Stomach smooth muscle (tissue), 2 donors: ENCODE results near the gene MRPS34.

Experiments
- H3K27ac ChIP-seq: one replicate; pipeline ENCODE4 v1.7.0; 2013; ENCODE audit warnings: mild to moderate bottlenecking, low read length, inconsistent platforms
- H3K27me3 ChIP-seq, 2 donors: one replicate each; pipeline ENCODE4 v1.7.0; 2013; ENCODE audit warnings: low read length in 2 of 2; ENCODE audit not compliant: insufficient read depth in 2 of 2, control insufficient read depth in 1 of 2
- H3K36me3 ChIP-seq, 2 donors: one replicate each; pipeline ENCODE4 v1.7.0; 2013; ENCODE audit warnings: low read length in 2 of 2; ENCODE audit not compliant: control insufficient read depth in 2 of 2, insufficient read depth in 2 of 2
- H3K4me1 ChIP-seq: one replicate; pipeline ENCODE4 v1.7.0; 2013; ENCODE audit warnings: low read length; ENCODE audit not compliant: control insufficient read depth, insufficient read depth
- H3K4me3 ChIP-seq, 2 donors: one replicate each; pipeline ENCODE4 v1.7.0; 2013; ENCODE audit warnings: low read length in 2 of 2
- H3K9ac ChIP-seq, 2 donors: one replicate each; pipeline ENCODE4 v1.7.0; 2013; ENCODE audit warnings: low read length in 2 of 2, mild to moderate bottlenecking in 1 of 2
- H3K9me3 ChIP-seq, 2 donors: one replicate each; pipeline ENCODE4 v1.7.0; 2013; ENCODE audit warnings: low read length in 2 of 2; ENCODE audit not compliant: control insufficient read depth in 2 of 2
- donor health status: healthy.
- donor health status: Pancreatic carcinoma.

Gene MRPS34

DNA sequence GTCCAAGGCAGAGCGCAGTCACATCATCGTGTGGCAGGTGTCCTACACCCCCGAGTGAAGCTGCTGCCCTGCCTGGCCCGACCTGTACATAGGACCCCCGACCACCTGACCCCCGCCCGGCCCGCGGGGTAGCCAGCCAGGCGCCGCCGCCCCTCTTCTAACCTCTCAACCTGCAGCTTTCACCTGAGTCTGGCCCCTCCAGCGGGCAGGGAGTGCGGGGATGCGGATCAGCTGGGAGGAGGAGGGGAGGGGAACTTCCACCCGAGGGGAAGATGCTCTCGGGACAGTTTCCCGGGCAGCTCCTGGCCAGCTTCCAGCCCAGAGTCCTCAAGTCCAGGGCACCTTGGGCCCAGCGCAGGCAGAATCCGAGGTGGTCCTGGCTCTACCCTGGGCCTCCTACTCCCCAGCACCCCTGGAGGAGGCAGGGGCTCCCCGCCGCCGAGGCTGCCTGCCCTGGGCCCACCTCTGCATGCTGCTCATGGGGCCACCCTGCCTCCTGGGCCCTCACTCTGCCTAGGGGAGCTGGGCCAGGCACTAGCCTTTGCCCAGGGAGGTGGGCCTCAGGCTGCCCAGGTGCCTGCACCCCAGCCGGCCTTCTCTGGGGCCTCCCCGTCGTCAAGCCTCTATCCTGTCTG lies 4.0 kb downstream of the MRPS34 start:
- Histone ChIP-seq H3K9me3 (no peaks in the 10 kb centered on the region), H3K4me1 (peaks cover 32% of the 10 kb centered on the region), H3K4me3 (no peak overlapping the region), H3K27ac (no peak overlapping the region), H3K9ac (no peak overlapping the region), H3K36me3 (peaks cover 9 to 25% of the 10 kb centered on the region in 2 donors), H3K27me3 (no peaks in the 10 kb centered on the region)

DNA sequence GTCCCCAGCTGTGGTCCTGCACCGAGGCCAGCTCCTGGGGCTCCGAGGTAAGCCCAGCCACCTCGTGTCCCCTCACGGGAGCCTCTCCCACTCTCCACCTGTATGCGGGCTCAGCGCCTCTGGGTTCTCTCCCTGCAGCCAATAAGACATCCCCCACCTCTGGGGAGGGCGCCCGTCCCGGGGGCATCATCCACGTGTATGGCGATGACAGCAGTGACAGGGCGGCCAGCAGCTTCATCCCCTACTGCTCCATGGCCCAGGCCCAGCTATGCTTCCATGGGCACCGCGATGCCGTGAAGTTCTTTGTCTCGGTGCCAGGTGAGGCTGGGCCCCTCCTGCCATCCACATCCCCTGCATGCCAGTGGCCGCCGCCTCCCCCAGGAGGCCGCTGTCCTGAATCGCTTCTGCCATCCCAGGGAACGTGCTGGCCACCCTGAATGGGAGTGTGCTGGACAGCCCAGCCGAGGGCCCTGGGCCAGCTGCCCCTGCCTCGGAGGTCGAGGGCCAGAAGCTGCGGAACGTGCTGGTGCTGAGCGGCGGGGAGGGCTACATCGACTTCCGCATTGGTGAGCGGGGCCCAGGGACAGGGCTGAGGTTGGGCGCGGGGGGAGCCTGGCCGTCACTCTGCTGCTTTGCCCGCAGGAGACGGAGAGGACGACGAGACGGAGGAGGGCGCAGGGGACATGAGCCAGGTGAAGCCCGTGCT lies 4.7 kb downstream of the MRPS34 start:
- Histone ChIP-seq H3K36me3 (peaks cover 9 to 25% of the 10 kb centered on the region in 2 donors), H3K27me3 (no peaks in the 10 kb centered on the region), H3K4me1 (peaks cover 27% of the 10 kb centered on the region), H3K27ac (no peak overlapping the region), H3K9ac (no peak overlapping the region), H3K9me3 (no peaks in the 10 kb centered on the region), H3K4me3 (no peak overlapping the region)

DNA sequence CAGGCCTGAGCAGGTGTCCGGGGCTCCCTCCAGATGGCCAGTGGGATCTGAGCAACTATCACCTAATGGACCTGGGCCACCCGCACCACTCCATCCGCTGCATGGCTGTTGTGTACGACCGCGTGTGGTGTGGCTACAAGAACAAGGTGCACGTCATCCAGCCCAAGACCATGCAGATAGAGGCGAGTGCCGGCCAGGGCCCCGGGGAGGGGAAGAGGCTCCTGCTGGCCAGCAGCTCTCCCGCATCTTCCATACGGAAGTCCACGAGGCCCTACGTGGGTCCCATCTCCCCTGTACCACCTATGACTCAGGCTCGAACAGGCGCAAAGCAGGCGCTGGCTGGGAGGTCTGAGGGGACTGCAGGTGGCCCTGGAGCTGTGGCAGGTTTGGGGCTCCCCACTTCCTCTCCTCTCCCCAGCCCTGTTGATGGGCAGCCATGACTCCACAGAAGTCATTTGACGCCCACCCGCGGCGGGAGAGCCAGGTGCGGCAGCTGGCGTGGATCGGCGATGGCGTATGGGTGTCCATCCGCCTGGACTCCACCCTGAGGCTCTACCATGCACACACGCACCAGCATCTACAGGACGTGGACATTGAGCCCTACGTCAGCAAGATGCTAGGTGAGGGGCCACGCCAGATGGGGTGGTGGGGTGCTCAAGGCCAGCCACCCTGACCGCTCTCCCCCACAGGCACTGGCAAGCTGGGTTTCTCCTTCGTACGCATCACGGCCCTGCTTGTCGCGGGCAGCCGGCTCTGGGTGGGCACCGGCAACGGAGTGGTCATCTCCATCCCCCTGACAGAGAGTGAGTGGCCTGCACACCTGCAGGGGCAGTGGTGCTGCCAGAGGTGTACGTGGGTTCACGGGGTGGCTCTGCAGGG lies 5.6 kb downstream of the MRPS34 start:
- no peaks in the 10 kb centered on the region for H3K27me3 ChIP-seq
- H3K9me3 ChIP-seq: no peaks in the 10 kb centered on the region
- no peak overlapping the region for H3K4me3 ChIP-seq
- H3K4me1 ChIP-seq: peaks cover 24% of the 10 kb centered on the region
- no peak overlapping the region for H3K9ac ChIP-seq
- H3K36me3 ChIP-seq: peaks cover 9 to 28% of the 10 kb centered on the region in 2 donors
- H3K27ac ChIP-seq: no peak overlapping the region

DNA sequence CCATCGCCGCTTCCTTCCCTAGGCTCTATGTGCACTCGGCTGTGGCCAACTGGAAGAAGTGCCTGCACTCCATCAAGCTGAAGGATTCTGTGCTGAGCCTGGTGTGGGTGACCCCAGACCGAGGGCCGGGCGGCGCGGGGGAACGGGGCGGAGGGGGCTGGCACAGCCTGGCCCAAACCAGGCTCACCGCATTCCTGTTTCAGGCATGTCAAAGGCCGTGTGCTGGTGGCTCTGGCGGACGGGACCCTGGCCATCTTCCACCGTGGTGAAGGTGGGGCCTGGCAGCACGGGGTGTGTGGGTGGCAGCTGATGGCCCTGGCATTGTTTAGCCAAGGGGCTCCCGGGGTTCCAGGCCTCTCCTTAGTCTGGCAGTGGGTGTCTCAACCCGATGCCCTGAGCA lies 6.2 kb downstream of the MRPS34 start:
- Histone ChIP-seq H3K27me3 (no peaks in the 10 kb centered on the region), H3K27ac (no peak overlapping the region), H3K4me3 (no peak overlapping the region), H3K4me1 (peaks cover 17% of the 10 kb centered on the region), H3K9me3 (no peaks in the 10 kb centered on the region), H3K36me3 (peaks cover 9 to 32% of the 10 kb centered on the region in 2 donors), H3K9ac (no peak overlapping the region)

DNA sequence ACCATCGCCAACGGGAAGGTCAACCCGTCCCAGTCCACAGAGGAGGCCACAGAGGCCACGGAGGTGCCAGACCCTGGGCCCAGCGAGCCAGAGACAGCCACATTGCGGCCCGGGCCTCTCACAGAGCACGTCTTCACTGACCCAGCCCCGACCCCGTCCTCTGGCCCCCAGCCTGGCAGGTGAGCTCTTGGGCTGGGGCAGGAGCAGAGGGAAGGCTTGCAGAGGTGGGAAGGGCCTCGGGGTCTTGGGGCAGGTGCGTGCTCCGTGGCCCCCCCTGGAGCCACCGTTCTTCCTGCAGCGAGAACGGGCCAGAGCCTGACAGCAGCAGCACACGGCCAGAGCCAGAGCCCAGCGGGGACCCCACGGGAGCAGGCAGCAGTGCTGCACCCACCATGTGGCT lies 6.7 kb downstream of the MRPS34 start:
- Histone ChIP-seq H3K4me3 (no peak overlapping the region), H3K9me3 (no peaks in the 10 kb centered on the region), H3K27ac (no peak overlapping the region), H3K27me3 (no peaks in the 10 kb centered on the region), H3K4me1 (peaks cover 17% of the 10 kb centered on the region), H3K36me3 (peaks cover 9 to 32% of the 10 kb centered on the region in 2 donors), H3K9ac (no peak overlapping the region)

DNA sequence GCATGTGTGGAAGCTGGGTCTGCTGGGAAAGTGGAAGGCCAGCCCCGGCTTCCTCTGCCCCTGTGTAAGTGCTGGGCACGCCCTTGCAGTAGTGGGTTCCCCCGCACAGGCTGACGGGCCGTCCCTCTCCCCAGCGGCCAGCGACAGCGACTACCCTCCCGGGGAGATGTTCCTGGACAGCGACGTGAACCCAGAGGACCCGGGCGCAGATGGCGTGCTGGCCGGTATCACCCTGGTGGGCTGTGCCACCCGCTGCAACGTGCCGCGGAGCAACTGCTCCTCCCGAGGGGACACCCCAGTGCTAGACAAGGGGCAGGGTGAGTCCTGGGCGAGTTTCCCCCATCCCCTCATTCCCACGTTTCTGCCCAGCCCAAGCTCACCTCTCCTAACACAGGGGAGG lies 7.1 kb downstream of the MRPS34 start:
- Histone ChIP-seq H3K9me3 (no peaks in the 10 kb centered on the region), H3K36me3 (peaks cover 9 to 32% of the 10 kb centered on the region in 2 donors), H3K4me1 (peaks cover 15% of the 10 kb centered on the region), H3K27ac (no peak overlapping the region), H3K27me3 (no peaks in the 10 kb centered on the region), H3K4me3 (no peak overlapping the region), H3K9ac (no peak overlapping the region)

DNA sequence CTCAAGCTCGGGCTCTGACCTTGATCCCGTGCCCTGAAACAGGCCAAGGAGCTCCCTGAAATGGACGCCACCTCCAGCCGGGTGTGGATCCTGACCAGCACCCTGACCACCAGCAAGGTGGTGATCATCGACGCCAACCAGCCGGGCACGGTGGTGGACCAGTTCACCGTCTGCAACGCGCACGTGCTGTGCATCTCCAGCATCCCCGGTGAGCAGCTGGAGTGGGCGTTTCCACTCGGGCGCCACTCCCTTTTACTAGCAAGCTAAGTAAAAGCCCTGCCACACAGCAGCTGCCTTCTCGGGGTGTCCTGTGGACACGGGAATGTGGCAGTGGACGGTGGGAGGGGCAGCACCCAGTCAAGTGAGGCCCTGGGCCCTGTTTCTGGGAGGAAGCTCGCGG lies 8.0 kb downstream of the MRPS34 start:
- Histone ChIP-seq H3K4me1 (peaks cover 7% of the 10 kb centered on the region), H3K9ac (no peak overlapping the region), H3K27me3 (no peaks in the 10 kb centered on the region), H3K4me3 (no peak overlapping the region), H3K36me3 (peaks cover 9 to 40% of the 10 kb centered on the region in 2 donors), H3K9me3 (no peaks in the 10 kb centered on the region), H3K27ac (no peak overlapping the region)

DNA sequence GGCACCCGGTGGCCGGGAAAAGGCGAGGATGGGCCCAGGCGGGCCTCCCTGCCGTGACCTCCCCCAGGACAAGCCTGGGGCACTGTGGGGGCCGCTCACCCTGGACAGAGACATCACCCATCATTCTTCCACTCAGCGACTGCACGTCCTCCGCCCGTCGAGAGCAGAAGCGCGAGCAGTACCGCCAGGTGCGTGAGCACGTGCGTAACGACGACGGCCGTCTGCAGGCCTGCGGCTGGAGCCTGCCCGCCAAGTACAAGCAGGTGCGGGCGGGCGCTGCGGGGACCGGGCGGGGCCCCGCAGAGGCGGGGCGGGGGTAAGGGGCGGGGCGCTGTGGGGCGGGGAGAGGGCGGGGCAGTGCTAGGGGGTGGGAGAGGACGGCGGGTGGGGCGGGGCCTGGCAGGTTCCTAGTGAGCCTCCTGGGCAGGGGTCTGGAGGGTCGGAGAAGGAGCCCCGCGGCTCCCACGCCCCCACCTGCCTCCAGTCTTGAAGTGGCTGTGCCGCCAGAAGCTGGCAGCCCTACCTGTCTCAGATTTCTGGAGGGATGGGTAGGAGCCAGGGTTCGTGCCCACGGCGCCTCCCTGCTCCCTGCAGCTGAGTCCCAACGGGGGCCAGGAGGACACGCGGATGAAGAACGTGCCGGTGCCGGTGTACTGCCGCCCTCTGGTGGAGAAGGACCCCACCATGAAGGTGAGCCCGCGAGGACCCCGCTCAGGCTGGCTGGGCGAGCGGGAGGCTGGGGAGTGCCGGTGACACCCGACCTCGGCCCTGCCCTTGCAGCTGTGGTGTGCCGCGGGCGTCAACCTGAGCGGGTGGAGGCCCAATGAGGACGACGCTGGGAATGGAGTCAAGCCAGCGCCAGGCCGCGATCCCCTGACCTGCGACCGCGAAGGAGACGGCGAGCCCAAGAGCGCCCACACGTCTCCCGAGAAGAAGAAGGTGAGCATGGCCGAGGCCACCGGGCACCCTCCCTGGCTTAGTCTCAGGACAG lies 9.1 kb downstream of the MRPS34 start:
- Histone ChIP-seq H3K36me3 (peaks cover 9 to 41% of the 10 kb centered on the region in 2 donors), H3K9me3 (no peaks in the 10 kb centered on the region), H3K4me3 (no peak overlapping the region), H3K27me3 (no peaks in the 10 kb centered on the region), H3K27ac (no peak overlapping the region), H3K4me1 (no peaks in the 10 kb centered on the region), H3K9ac (no peak overlapping the region)

DNA sequence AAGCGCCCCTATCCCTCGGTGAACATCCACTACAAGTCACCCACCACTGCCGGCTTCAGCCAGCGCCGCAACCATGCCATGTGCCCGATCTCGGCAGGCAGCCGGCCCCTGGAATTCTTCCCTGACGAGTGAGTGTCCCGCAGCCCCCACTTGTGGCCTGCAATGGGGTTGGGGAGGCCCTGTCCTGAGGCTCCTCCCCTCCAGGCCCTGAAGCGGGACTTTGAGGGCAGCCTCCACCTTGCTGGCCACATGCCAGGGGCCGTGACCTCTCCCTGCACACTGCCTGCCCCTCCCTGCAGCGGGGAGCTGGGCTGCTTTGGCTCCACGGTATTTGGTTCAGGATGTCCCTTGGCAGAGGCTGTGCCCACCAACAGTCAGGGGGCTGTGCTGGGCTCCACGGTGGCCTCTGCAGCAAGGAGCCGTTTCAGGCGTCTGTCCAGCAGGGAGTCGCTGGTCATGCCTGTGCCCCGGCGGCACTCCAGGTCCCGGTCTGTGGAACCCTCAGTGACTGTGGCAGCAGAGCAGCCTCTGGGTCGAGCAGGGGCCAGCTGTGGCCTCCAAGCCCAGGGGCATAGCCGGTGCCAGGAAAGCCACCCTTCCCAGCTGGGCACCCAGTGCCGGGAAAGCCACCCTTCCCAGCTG lies 9.9 kb downstream of the MRPS34 start:
- Histone ChIP-seq H3K36me3 (peaks cover 9 to 36% of the 10 kb centered on the region in 2 donors), H3K9ac (no peak overlapping the region), H3K9me3 (no peaks in the 10 kb centered on the region), H3K4me1 (no peaks in the 10 kb centered on the region), H3K27ac (no peak overlapping the region), H3K27me3 (no peaks in the 10 kb centered on the region), H3K4me3 (no peak overlapping the region)
